WTC11 (cell line): ENCODE measurements around the gene MTUS2. TPM values are rescaled to one million over a fixed set of nuclear protein-coding genes. Genes with fewer than 3 reads are reported as not detected.

ENCODE experiments used
- ATAC-seq: fragments of 200-7000 bp; cut with Tn5 transposase; 2 replicates; pipeline ENCODE4 v1.10.0; 2021; ENCODE audit warnings: mild to moderate bottlenecking, moderate library complexity
- CTCF ChIA-PET: fragments of 300-600 bp; sonication (Branson Sonifier 250); formaldehyde crosslinking; loops from one replicate; lab custom pipeline; 2021; ENCODE audit warnings: antibody characterized with exemption; lab: Charles Lee
- POLR2A ChIA-PET: fragments of 350-600 bp; sonication (Branson Sonifier 250); formaldehyde crosslinking; loops from one replicate; lab custom pipeline; 2021; ENCODE audit warnings: antibody characterized with exemption; lab: Charles Lee
- DNase-seq: peaks from one replicate; pipeline ENCODE4 v3.0.0; 2021; ENCODE audit warnings: low spot score
- H3K27ac Mint-ChIP-seq: 2 replicates; pipeline ENCODE4 v1.8.0; 2021; ENCODE audit warnings: mixed read lengths
- H3K27me3 Mint-ChIP-seq: 2 replicates; pipeline ENCODE4 v1.8.0; 2021; ENCODE audit warnings: low read depth, mild to moderate bottlenecking, moderate library complexity, mixed read lengths
- H3K36me3 Mint-ChIP-seq: 2 replicates; pipeline ENCODE4 v1.8.0; 2021; ENCODE audit warnings: mixed read lengths
- H3K4me1 Mint-ChIP-seq: 2 replicates; pipeline ENCODE4 v1.8.0; 2022; ENCODE audit warnings: mixed read lengths
- H3K4me3 Mint-ChIP-seq: 2 replicates; pipeline ENCODE4 v1.8.0; 2021; ENCODE audit warnings: mild to moderate bottlenecking, moderate library complexity, mixed read lengths
- H3K9me3 Mint-ChIP-seq: 2 replicates; pipeline ENCODE4 v1.8.0; 2021; ENCODE audit warnings: mixed read lengths
- ATF2 ChIP-seq: sonication (generic); formaldehyde crosslinking; IDR thresholded peaks from 2 replicates; pipeline ENCODE4 v1.8.1; 2022; ENCODE audit warnings: low read depth, missing genetic modification reagents, borderline replicate concordance
- CBFB ChIP-seq: sonication (generic); formaldehyde crosslinking; IDR thresholded peaks from 2 replicates; pipeline ENCODE4 v1.8.1; 2022; ENCODE audit warnings: mild to moderate bottlenecking, low read depth, missing genetic modification reagents
- CREB1 ChIP-seq: sonication (generic); formaldehyde crosslinking; IDR thresholded peaks from 2 replicates; pipeline ENCODE4 v1.8.0; 2023; ENCODE audit warnings: mild to moderate bottlenecking, missing genetic modification reagents
- E2F5 ChIP-seq: sonication (generic); formaldehyde crosslinking; IDR thresholded peaks from 2 replicates; pipeline ENCODE4 v1.8.1; 2022; ENCODE audit warnings: mild to moderate bottlenecking, moderate library complexity, missing genetic modification reagents
- ELF4 ChIP-seq: sonication (generic); formaldehyde crosslinking; IDR thresholded peaks from 2 replicates; pipeline ENCODE4 v1.8.1; 2022; ENCODE audit warnings: low read depth, mild to moderate bottlenecking, moderate library complexity, missing genetic modification reagents
- ESRRA ChIP-seq: sonication (generic); formaldehyde crosslinking; IDR thresholded peaks from 2 replicates; pipeline ENCODE4 v1.8.1; 2022; ENCODE audit warnings: mild to moderate bottlenecking, missing genetic modification reagents, borderline replicate concordance
- FOXK1 ChIP-seq: sonication (generic); formaldehyde crosslinking; IDR thresholded peaks from 2 replicates; pipeline ENCODE4 v1.8.0; 2022; ENCODE audit warnings: mild to moderate bottlenecking, moderate library complexity, missing genetic modification reagents
- FOXP4 ChIP-seq: sonication (generic); formaldehyde crosslinking; IDR thresholded peaks from 2 replicates; pipeline ENCODE4 v1.8.0; 2022; ENCODE audit warnings: mild to moderate bottlenecking, missing genetic modification reagents
- HMGA2 ChIP-seq: fragments of 250-450 bp; sonication (Bioruptor Pico); IDR thresholded peaks from 2 replicates; pipeline ENCODE4 v1.4.0; 2021; ENCODE audit warnings: mild to moderate bottlenecking, moderate library complexity
- MLX ChIP-seq: sonication (generic); formaldehyde crosslinking; IDR thresholded peaks from 2 replicates; pipeline ENCODE4 v1.8.1; 2023; ENCODE audit warnings: mild to moderate bottlenecking, missing genetic modification reagents, moderate library complexity
- NFATC4 ChIP-seq: fragments of 250-450 bp; sonication (Bioruptor Pico); IDR thresholded peaks from 2 replicates; pipeline ENCODE4 v1.9.0; 2021; ENCODE audit warnings: mild to moderate bottlenecking
- NR3C1 ChIP-seq: sonication (generic); formaldehyde crosslinking; conservative IDR thresholded peaks from 2 replicates; pipeline ENCODE4 v1.8.1; 2023; ENCODE audit warnings: low read depth, mild to moderate bottlenecking, missing genetic modification reagents
- SOX15 ChIP-seq: fragments of 250-450 bp; sonication (Bioruptor Pico); IDR thresholded peaks from 2 replicates; pipeline ENCODE4 v1.9.0; 2021; ENCODE audit warnings: mild to moderate bottlenecking
- SP1 ChIP-seq: sonication (generic); formaldehyde crosslinking; conservative IDR thresholded peaks from 2 replicates; pipeline ENCODE4 v1.8.1; 2022; ENCODE audit warnings: missing genetic modification reagents
- TEAD1 ChIP-seq: sonication (generic); formaldehyde crosslinking; IDR thresholded peaks from 2 replicates; pipeline ENCODE4 v1.8.0; 2022; ENCODE audit warnings: mild to moderate bottlenecking, missing genetic modification reagents
- ZNF317 ChIP-seq: sonication (generic); formaldehyde crosslinking; IDR thresholded peaks from 2 replicates; pipeline ENCODE4 v1.8.1; 2023; ENCODE audit warnings: low read depth, mild to moderate bottlenecking, moderate library complexity, missing genetic modification reagents, borderline replicate concordance
- total RNA-seq: library from RNA; stranded (reverse); gene quantifications from 3 replicates; pipeline ENCODE4 v1.2.3, GENCODE V29; 2021
- TF ChIP-seq, protein P1 (sequence below): fragments of 250-450 bp; sonication (Bioruptor Pico); IDR thresholded peaks from 2 replicates; pipeline ENCODE4 v2.1.2; 2022; ENCODE audit warnings: mild to moderate bottlenecking, moderate library complexity
- TF ChIP-seq, protein P2 (sequence below): fragments of 250-450 bp; sonication (Bioruptor Pico); IDR thresholded peaks from 2 replicates; pipeline ENCODE4 v1.9.0; 2021; ENCODE audit warnings: mild to moderate bottlenecking
- TF ChIP-seq, protein P3 (sequence below): sonication (generic); formaldehyde crosslinking; IDR thresholded peaks from 2 replicates; pipeline ENCODE4 v1.8.0; 2023; ENCODE audit warnings: missing genetic modification reagents, mild to moderate bottlenecking, borderline replicate concordance

Gene MTUS2
- total RNA-seq, 1 experiment from 2014 or later: 0.22 TPM

DNA sequence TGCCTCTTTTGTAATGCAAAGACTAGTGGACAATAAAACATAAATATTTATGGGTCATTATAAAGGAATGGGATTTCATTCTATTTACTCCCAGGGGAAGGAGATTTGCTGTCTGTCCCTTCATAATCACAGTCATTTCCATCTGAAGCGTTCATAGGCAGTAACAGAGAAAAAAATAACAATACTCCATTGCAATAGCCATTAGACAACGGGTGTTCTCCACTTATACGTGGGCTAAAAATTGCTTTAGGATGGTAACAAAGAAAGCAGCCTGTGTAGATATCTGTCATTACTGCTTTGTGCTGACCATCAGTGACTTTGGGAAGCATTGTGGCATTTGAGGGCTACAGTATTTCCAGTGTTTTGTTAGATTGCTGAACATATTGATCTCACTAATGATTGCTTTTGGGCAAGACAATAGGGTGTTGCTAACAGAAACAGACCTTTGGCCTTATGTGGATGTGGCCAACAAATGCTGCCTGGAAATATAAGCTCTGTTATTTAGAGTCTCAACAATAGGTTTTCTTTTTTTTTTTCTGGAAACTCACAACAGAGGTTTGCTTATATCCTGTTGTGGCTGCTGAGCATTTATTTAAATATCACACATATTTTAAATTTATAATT lies 355.2 kb downstream of the MTUS2 start (continued):
- no peak for TF ChIP-seq ELF4
- no peak for TF ChIP-seq FOXK1 (CRISPR knock-in tag)
- TF ChIP-seq HMGA2 (CRISPR knock-in tag): no peak

GRCh38 chr13:29180055-29180454 lies 359.9 kb downstream of the MTUS2 start:
- ChIA-PET POLR2A (no interaction called here), CTCF (interaction anchor here (0.6 kb wide), 1 partner anchor 448 kb away, joined by 3 read pairs; no protein-coding TSS in a partner anchor)
- H3K36me3 Mint-ChIP-seq: peaks cover 5% of the 10 kb centered on the region
- H3K27ac Mint-ChIP-seq: no peak overlapping the region
- H3K4me3 Mint-ChIP-seq: no peak overlapping the region
- TF ChIP-seq ESRRA (CRISPR knock-in tag): no peak
- no peak for TF ChIP-seq NR3C1 (CRISPR knock-in tag)
- no peak for TF ChIP-seq CBFB
- TF ChIP-seq, protein P1, sequence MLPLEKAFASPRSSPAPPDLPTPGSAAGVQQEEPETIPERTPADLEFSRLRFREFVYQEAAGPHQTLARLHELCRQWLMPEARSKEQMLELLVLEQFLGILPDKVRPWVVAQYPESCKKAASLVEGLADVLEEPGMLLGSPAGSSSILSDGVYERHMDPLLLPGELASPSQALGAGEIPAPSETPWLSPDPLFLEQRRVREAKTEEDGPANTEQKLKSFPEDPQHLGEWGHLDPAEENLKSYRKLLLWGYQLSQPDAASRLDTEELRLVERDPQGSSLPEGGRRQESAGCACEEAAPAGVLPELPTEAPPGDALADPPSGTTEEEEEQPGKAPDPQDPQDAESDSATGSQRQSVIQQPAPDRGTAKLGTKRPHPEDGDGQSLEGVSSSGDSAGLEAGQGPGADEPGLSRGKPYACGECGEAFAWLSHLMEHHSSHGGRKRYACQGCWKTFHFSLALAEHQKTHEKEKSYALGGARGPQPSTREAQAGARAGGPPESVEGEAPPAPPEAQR (CRISPR knock-in tag): no peak
- DNase-seq: no peak
- no peaks in the 10 kb centered on the region; the same call in none of the 2 replicates for H3K27me3 Mint-ChIP-seq
- H3K9me3 Mint-ChIP-seq: peaks cover 21% of the 10 kb centered on the region
- no peak for ATAC-seq
- H3K4me1 Mint-ChIP-seq: no peaks in the 10 kb centered on the region

DNA sequence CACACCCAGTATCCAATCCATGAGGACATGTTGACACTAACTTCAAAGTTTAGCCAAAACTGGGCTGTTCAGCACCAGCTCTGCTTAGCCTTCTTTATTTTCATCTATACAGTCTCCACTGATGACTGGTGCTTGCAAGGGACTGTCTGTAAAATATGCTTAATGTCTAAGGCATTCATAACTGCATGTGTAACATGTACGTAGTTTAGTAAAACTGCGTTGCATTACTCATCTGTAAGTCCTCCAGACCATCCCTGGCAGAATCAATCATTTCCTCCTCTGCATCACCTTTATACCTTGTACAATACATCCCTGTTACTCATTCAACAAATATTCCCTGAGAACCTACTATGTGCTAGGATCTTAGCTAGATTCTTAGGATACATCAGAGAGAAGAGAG lies 362.1 kb downstream of the MTUS2 start:
- TF ChIP-seq, protein P2, sequence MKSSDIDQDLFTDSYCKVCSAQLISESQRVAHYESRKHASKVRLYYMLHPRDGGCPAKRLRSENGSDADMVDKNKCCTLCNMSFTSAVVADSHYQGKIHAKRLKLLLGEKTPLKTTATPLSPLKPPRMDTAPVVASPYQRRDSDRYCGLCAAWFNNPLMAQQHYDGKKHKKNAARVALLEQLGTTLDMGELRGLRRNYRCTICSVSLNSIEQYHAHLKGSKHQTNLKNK (CRISPR knock-in tag): no peak
- TF ChIP-seq HMGA2 (CRISPR knock-in tag) (no peak), NFATC4 (CRISPR knock-in tag) (no peak), ATF2 (CRISPR knock-in tag) (no peak), FOXK1 (CRISPR knock-in tag) (no peak), CREB1 (CRISPR knock-in tag) (no peak), MLX (CRISPR knock-in tag) (no peak), ZNF317 (CRISPR knock-in tag) (no peak), TEAD1 (no peak), SP1 (CRISPR knock-in tag) (no peak), SOX15 (CRISPR knock-in tag) (no peak), FOXP4 (no peak), E2F5 (no peak)
- TF ChIP-seq, protein P3, sequence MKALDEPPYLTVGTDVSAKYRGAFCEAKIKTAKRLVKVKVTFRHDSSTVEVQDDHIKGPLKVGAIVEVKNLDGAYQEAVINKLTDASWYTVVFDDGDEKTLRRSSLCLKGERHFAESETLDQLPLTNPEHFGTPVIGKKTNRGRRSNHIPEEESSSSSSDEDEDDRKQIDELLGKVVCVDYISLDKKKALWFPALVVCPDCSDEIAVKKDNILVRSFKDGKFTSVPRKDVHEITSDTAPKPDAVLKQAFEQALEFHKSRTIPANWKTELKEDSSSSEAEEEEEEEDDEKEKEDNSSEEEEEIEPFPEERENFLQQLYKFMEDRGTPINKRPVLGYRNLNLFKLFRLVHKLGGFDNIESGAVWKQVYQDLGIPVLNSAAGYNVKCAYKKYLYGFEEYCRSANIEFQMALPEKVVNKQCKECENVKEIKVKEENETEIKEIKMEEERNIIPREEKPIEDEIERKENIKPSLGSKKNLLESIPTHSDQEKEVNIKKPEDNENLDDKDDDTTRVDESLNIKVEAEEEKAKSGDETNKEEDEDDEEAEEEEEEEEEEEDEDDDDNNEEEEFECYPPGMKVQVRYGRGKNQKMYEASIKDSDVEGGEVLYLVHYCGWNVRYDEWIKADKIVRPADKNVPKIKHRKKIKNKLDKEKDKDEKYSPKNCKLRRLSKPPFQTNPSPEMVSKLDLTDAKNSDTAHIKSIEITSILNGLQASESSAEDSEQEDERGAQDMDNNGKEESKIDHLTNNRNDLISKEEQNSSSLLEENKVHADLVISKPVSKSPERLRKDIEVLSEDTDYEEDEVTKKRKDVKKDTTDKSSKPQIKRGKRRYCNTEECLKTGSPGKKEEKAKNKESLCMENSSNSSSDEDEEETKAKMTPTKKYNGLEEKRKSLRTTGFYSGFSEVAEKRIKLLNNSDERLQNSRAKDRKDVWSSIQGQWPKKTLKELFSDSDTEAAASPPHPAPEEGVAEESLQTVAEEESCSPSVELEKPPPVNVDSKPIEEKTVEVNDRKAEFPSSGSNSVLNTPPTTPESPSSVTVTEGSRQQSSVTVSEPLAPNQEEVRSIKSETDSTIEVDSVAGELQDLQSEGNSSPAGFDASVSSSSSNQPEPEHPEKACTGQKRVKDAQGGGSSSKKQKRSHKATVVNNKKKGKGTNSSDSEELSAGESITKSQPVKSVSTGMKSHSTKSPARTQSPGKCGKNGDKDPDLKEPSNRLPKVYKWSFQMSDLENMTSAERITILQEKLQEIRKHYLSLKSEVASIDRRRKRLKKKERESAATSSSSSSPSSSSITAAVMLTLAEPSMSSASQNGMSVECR (CRISPR knock-in tag): no peak
- ATAC-seq (no peak), DNase-seq (no peak)
- H3K36me3 Mint-ChIP-seq: peaks cover 8% of the 10 kb centered on the region
- H3K4me1 Mint-ChIP-seq: no peaks in the 10 kb centered on the region
- no peak overlapping the region for H3K27ac Mint-ChIP-seq
- no peak overlapping the region for H3K4me3 Mint-ChIP-seq
- POLR2A ChIA-PET: no interaction called here
- peaks cover 27% of the 10 kb centered on the region for H3K9me3 Mint-ChIP-seq
- CTCF ChIA-PET: interaction anchor here (0.6 kb wide), 1 partner anchor 182 kb away, joined by 3 read pairs; no protein-coding TSS in a partner anchor
- no peaks in the 10 kb centered on the region; the same call in none of the 2 replicates for H3K27me3 Mint-ChIP-seq
